Ovary (tissue), 3 donors: ENCODE data around the gene FHOD3.

Experiments
- POLR2A ChIP-seq: fragments of 450-650 bp; IDR thresholded peaks from one replicate; pipeline ENCODE4 v1.6.1; 2017; ENCODE audit warnings: antibody characterized with exemption, mild to moderate bottlenecking, moderate library complexity
- TF ChIP-seq, protein P1 (sequence below), 3 donors: fragments of 450-650 bp in 2 of 3; fragments of 200-600 bp in 1 of 3; IDR thresholded peaks; one replicate each; pipeline versions ENCODE4 v1.5.1 to v1.8.0; 2016 to 2022; ENCODE audit warnings: antibody characterized with exemption in 3 of 3, mild to moderate bottlenecking in 1 of 3
- donor health status: DM: no; HTN: no; CAD: no.

DNA sequence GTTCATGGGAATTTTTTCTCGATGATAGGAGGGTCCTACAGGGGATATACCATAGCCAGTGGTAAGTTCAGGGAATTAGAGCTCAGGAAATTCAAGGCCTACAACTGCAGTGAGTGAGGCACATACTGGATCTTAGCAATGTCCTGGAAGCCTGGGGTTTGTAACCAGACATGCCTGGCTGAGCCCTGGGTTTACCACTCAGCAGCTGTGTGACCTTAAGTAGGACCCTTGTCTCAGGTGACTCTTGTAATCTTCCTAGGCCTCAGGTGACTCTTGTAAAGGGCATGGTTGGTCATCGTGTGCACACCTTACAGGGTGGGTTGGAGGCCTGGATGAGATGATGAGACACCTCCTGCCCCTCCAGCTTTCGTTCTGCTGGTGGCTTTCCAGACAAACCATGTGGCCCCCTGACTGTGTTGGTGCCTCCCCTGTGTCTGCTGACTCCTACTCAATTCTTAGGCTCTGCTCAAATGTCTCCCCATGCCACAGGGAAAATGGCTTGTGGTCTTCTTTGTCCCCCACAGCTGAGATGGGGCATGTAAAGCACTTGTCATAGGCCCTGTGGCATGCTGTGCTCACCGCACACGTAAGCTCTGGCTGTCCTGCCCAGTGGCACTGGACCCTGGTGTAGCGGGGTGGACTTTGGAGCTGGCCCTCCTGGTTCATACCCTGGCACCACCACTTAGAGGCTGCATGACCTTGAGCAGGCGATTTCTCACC, 94.1 kb downstream of the FHOD3 start:
- TF ChIP-seq POLR2A, result no peak
- TF ChIP-seq, protein P1, sequence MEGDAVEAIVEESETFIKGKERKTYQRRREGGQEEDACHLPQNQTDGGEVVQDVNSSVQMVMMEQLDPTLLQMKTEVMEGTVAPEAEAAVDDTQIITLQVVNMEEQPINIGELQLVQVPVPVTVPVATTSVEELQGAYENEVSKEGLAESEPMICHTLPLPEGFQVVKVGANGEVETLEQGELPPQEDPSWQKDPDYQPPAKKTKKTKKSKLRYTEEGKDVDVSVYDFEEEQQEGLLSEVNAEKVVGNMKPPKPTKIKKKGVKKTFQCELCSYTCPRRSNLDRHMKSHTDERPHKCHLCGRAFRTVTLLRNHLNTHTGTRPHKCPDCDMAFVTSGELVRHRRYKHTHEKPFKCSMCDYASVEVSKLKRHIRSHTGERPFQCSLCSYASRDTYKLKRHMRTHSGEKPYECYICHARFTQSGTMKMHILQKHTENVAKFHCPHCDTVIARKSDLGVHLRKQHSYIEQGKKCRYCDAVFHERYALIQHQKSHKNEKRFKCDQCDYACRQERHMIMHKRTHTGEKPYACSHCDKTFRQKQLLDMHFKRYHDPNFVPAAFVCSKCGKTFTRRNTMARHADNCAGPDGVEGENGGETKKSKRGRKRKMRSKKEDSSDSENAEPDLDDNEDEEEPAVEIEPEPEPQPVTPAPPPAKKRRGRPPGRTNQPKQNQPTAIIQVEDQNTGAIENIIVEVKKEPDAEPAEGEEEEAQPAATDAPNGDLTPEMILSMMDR (IDR thresholded peaks at IDR 0.05), result no peak
